Activated naive CD4-positive, alpha-beta T cell treated with anti-CD3 and anti-CD28 coated beads for 36 hours (primary cell): ENCODE data around the gene LETM1. TPM values are rescaled to one million over a fixed set of nuclear protein-coding genes. Genes with fewer than 3 reads are reported as not detected.

Experiments used
- CTCF ChIA-PET: fragments of 350-600 bp; sonication (Branson Sonifier 250); formaldehyde crosslinking; loops from one replicate; lab custom pipeline; 2021; ENCODE audit warnings: antibody characterized with exemption; lab: Charles Lee
- DNase-seq: peaks from one replicate; pipeline ENCODE4 v3.0.0-alpha.2; 2020
- H3K27ac Mint-ChIP-seq: one replicate; pipeline ENCODE4 v1.8.0; 2021; ENCODE audit warnings: mild to moderate bottlenecking, mixed read lengths
- H3K27me3 Mint-ChIP-seq: one replicate; pipeline ENCODE4 v1.8.0; 2021; ENCODE audit warnings: low read depth, mixed read lengths
- H3K36me3 Mint-ChIP-seq: one replicate; pipeline ENCODE4 v1.8.0; 2021; ENCODE audit warnings: low read depth, mixed read lengths
- H3K4me1 Mint-ChIP-seq: one replicate; pipeline ENCODE4 v1.8.0; 2021; ENCODE audit warnings: low read depth, mixed read lengths
- H3K4me3 Mint-ChIP-seq: one replicate; pipeline ENCODE4 v1.8.0; 2021; ENCODE audit warnings: mild to moderate bottlenecking, moderate library complexity, mixed read lengths
- H3K9me3 Mint-ChIP-seq: one replicate; pipeline ENCODE4 v1.8.0; 2021; ENCODE audit warnings: mixed read lengths
- intact Hi-C: fragments of 100-400 bp; cut with micrococcal nuclease; formaldehyde crosslinking; loops from one replicate; pipeline ENCODE4 v1.15.1; 2023
- total RNA-seq, 2 experiments: library from RNA; stranded (reverse); gene quantifications; one replicate each; pipeline ENCODE4 v1.2.3, GENCODE V29; 2021

LETM1 gene
- total RNA-seq, result 10 to 100 TPM; 36.3 to 40.5 TPM

DNA sequence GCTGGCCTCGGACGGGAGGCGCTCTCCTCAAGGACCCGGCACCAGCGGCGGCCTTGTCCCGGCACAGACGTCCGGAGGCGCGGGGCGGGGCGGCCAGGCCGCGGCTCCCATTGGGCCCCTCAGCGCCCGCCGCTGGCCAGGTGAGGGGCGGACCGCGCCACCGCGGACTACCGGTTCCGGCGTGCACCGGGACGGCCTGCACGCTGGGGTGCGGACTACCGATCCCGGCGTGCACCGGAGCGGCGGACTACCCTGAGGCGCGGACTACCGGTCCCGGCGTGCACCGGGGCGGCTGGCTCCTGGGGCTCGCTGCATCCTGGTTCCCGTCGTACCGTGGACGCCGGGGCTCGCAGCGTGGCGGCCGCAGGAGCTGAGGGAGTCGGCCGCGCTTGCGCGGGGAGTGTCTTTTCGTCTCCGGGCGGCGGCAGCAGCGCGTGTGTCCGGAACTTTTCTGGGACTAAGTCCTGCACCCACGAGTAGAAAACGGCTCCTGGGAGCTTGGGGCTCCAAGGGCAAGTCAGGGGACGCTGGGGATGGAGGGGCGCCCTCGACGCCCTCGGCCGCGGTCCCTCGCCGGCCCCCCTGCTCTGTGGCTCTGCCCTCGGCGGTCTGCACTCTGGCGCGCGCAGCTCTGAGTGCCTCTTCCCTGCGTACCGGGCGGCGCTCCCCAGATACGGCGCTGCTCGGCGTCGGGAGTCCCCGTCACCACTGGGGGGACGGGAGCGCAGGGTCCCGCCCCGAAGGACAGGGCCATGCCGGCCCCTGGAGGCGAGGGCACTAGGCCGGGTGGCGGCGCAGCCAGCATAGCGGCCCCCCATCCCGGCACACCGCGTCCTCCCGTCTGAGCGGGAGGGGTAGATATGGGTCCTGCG, at the start of gene LETM1:
Gene LETM1, minus strand, starts transcription at position 86 of the 872 bp plus-strand sequence. CDS start 206 bp downstream, outside the sequence.
- H3K9me3 Mint-ChIP-seq, result no peaks in the 10 kb centered on the region
- peak; percentile 95 for DNase-seq
- peaks cover 8% of the 10 kb centered on the region for H3K36me3 Mint-ChIP-seq
- H3K27me3 Mint-ChIP-seq, result no peaks in the 10 kb centered on the region
- no peak within 1 kb of the TSS for H3K27ac Mint-ChIP-seq
- intact Hi-C loops, result loop anchor here (1.0 to 5.0 kb wide), 6 partner anchors 14 to 609 kb away; partner anchors contain the start of genes CFAP99, CTBP1, SLBP and ZFYVE28
- H3K4me3 Mint-ChIP-seq, result peak within 1 kb of the TSS; percentile 79
- CTCF ChIA-PET, result interaction anchor here (1.6 to 4.5 kb wide), 2 partner anchors 43 to 46 kb away, joined by 3 to 27 read pairs; no protein-coding TSS in a partner anchor
- H3K4me1 Mint-ChIP-seq, result peaks cover 37% of the 10 kb centered on the region

GRCh38 chr4:1904042-1904441, 48.1 kb upstream of the LETM1 start:
- CTCF ChIA-PET, result interaction anchor here (0.6 kb wide), 1 partner anchor 69 kb away, joined by 6 read pairs; no protein-coding TSS in a partner anchor
- Mint-ChIP-seq H3K4me3 (no peak overlapping the region), H3K36me3 (peaks cover 73% of the 10 kb centered on the region), H3K27ac (no peak overlapping the region), H3K27me3 (no peaks in the 10 kb centered on the region), H3K9me3 (no peaks in the 10 kb centered on the region), H3K4me1 (peaks cover 26% of the 10 kb centered on the region)
- DNase-seq, result no peak
- intact Hi-C loops, result no loop called here

DNA sequence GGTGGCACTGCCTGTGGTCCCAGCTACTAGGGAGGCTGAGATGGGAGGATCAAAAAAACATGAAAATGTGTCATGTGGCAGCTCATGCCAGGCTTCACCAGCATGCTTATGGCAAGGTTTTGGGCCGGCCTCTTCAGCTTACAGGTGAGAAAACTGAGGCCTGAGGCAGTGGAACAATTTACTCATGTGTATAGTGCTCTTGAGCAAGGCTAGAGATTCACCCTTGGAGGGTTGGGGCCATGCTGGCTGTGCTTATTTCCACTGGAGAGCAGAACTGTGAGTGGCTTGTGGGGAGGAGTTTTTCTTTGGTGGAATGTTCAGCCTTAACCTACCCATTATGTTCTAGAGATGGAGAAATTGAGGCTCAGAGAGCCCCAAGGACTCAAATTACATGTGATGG, 47.1 kb upstream of the LETM1 start:
- H3K36me3 Mint-ChIP-seq, result peaks cover 73% of the 10 kb centered on the region
- no peaks in the 10 kb centered on the region for H3K9me3 Mint-ChIP-seq
- H3K27me3 Mint-ChIP-seq, result no peaks in the 10 kb centered on the region
- no peak overlapping the region for H3K27ac Mint-ChIP-seq
- CTCF ChIA-PET, result interaction anchor here (1.8 kb wide), 1 partner anchor 41 kb away, joined by 4 read pairs; no protein-coding TSS in a partner anchor
- H3K4me1 Mint-ChIP-seq, result peaks cover 27% of the 10 kb centered on the region
- DNase-seq, result peak; percentile 22
- intact Hi-C loops, result no loop called here
- H3K4me3 Mint-ChIP-seq, result no peak overlapping the region

DNA sequence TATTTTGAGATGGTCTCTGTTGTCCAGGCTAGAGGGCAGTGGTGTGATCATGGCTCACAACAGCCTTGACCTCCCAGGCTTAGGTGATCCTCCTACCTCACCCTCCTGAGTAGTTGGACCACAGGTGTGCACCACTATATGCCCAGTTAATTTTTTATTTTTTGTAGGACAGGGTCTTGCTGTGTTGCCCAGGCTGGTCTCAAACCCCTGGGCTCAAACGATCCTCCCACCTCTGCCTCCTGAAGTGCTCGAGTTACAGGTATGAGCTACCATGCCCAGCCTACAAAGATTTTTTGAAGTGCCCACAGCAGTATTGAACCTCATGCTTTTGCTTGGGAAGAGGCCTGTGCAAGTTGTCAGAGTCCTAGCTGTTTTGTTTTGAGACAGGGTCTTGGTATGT, 46.3 kb upstream of the LETM1 start:
- Mint-ChIP-seq H3K4me3 (no peak overlapping the region), H3K27me3 (no peaks in the 10 kb centered on the region), H3K27ac (no peak overlapping the region), H3K9me3 (no peaks in the 10 kb centered on the region), H3K36me3 (peaks cover 71% of the 10 kb centered on the region), H3K4me1 (peaks cover 27% of the 10 kb centered on the region)
- intact Hi-C loops, result no loop called here
- no peak for DNase-seq
- CTCF ChIA-PET, result interaction anchor here (0.6 to 3.1 kb wide), 3 partner anchors 41 to 209 kb away, joined by 4 to 10 read pairs (median 4); no protein-coding TSS in a partner anchor

GRCh38 chr4:1901127-1901526, 45.2 kb upstream of the LETM1 start:
- CTCF ChIA-PET, result interaction anchor here (0.6 to 4.5 kb wide), 4 partner anchors 8 to 208 kb away, joined by 3 to 43 read pairs (median 21); no protein-coding TSS in a partner anchor
- H3K4me1 Mint-ChIP-seq, result peaks cover 21% of the 10 kb centered on the region
- H3K9me3 Mint-ChIP-seq, result no peaks in the 10 kb centered on the region
- DNase-seq, result no peak
- H3K4me3 Mint-ChIP-seq, result no peak overlapping the region
- H3K27ac Mint-ChIP-seq, result no peak overlapping the region
- intact Hi-C loops, result no loop called here
- H3K36me3 Mint-ChIP-seq, result peaks cover 66% of the 10 kb centered on the region
- no peaks in the 10 kb centered on the region for H3K27me3 Mint-ChIP-seq

DNA sequence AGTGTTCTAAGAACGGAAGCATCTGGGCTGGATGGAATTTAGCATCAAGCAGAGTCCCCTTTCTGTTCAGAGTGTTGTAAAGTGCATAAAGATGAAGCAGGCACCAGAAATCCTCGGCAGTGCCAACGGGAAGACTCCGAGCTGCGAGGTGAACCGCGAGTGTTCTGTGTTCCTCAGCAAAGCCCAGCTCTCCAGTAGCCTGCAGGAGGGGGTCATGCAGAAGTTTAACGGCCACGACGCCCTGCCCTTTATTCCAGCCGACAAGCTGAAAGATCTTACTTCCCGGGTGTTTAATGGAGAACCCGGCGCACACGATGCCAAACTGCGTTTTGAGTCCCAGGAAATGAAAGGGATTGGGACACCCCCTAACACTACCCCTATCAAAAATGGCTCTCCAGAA, 44.7 kb upstream of the LETM1 start:
- no peaks in the 10 kb centered on the region for H3K27me3 Mint-ChIP-seq
- no peaks in the 10 kb centered on the region for H3K9me3 Mint-ChIP-seq
- no peak overlapping the region for H3K27ac Mint-ChIP-seq
- CTCF ChIA-PET, result interaction anchor here (0.7 to 4.5 kb wide), 14 partner anchors 9 to 207 kb away, joined by 3 to 43 read pairs (median 10); partner anchors contain the start of gene LETM1
- H3K4me3 Mint-ChIP-seq, result no peak overlapping the region
- intact Hi-C loops, result no loop called here
- DNase-seq, result no peak
- H3K36me3 Mint-ChIP-seq, result peaks cover 63% of the 10 kb centered on the region
- H3K4me1 Mint-ChIP-seq, result peaks cover 18% of the 10 kb centered on the region

GRCh38 chr4:1900087-1900433, 44.1 kb upstream of the LETM1 start:
- H3K4me3 Mint-ChIP-seq, result no peak overlapping the region
- intact Hi-C loops, result no loop called here
- no peaks in the 10 kb centered on the region for H3K27me3 Mint-ChIP-seq
- no peak for DNase-seq
- CTCF ChIA-PET, result interaction anchor here (0.5 to 4.5 kb wide), 29 partner anchors 9 to 533 kb away, joined by 3 to 43 read pairs (median 4); partner anchors contain the start of gene LETM1
- peaks cover 17% of the 10 kb centered on the region for H3K4me1 Mint-ChIP-seq
- no peak overlapping the region for H3K27ac Mint-ChIP-seq
- H3K9me3 Mint-ChIP-seq, result no peaks in the 10 kb centered on the region
- peaks cover 60% of the 10 kb centered on the region for H3K36me3 Mint-ChIP-seq

DNA sequence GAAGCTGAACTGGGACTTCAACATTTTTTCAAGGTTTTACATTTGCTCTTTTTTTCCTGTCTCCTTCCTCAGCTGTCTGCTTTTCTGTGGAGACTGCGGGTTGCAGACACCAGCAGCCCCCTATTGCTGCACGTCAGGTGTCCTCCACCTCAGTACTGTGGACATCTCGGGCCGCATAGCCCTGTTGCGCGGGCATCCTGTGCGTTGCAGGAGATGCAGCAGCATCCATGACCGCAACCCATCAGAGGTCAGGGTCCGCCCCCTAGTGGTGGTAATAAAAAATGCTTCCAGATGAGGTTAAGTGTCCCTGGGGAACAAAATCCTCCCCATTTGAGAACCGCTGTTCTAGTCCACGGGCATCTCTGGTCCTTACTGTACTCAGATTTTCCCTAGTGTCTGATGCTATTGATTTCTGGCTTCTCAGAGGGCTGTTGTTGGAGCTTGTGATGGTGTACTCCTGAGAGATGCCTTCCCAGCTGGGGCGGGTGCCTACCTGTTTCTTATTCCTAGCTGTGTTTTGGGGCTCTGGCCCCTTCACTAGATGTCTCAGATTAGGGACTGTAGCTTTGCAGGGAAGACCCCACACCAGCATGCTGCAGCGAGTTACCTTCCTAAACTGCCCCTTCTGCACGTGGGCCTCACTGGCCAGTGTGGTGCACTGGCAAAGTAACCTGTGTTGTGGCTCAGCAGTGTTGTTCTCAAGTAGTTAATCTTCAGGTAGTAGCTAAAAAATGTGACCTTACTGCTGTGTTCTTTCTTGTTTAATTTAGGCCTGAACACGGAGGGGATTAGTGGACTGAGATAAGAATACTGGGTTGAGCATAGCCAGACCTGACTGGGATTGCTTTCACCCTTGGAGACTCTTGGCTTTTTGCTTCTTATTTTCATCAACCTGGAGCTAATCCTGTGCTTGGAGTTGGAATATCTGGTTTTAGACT, 43.5 kb upstream of the LETM1 start:
- no peaks in the 10 kb centered on the region for H3K9me3 Mint-ChIP-seq
- intact Hi-C loops, result loop anchor here (1.0 to 2.0 kb wide), 5 partner anchors 26 to 151 kb away; partner anchors contain the start of gene LETM1
- H3K36me3 Mint-ChIP-seq, result peaks cover 57% of the 10 kb centered on the region
- no peak overlapping the region for H3K27ac Mint-ChIP-seq
- H3K4me1 Mint-ChIP-seq, result peaks cover 18% of the 10 kb centered on the region
- CTCF ChIA-PET, result interaction anchor here (0.5 to 4.5 kb wide), 34 partner anchors 10 to 533 kb away, joined by 3 to 43 read pairs (median 4); partner anchors contain the start of gene LETM1
- H3K27me3 Mint-ChIP-seq, result no peaks in the 10 kb centered on the region
- peak; percentile 84 for DNase-seq
- H3K4me3 Mint-ChIP-seq, result no peak overlapping the region

GRCh38 chr4:1898681-1899080, 42.7 kb upstream of the LETM1 start:
- Mint-ChIP-seq H3K27me3 (no peaks in the 10 kb centered on the region), H3K36me3 (peaks cover 50% of the 10 kb centered on the region), H3K9me3 (no peaks in the 10 kb centered on the region), H3K4me3 (no peak overlapping the region), H3K4me1 (peaks cover 18% of the 10 kb centered on the region), H3K27ac (no peak overlapping the region)
- DNase-seq, result no peak
- CTCF ChIA-PET, result interaction anchor here (0.7 to 4.5 kb wide), 18 partner anchors 9 to 76 kb away, joined by 3 to 43 read pairs (median 7); partner anchors contain the start of gene LETM1
- intact Hi-C loops, result loop anchor here (1.0 to 2.0 kb wide), 5 partner anchors 25 to 150 kb away; partner anchors contain the start of gene LETM1

GRCh38 chr4:1898007-1898406, 42.1 kb upstream of the LETM1 start:
- Mint-ChIP-seq H3K4me1 (peaks cover 17% of the 10 kb centered on the region), H3K9me3 (no peaks in the 10 kb centered on the region), H3K36me3 (peaks cover 45% of the 10 kb centered on the region), H3K4me3 (no peak overlapping the region), H3K27ac (no peak overlapping the region), H3K27me3 (no peaks in the 10 kb centered on the region)
- CTCF ChIA-PET, result interaction anchor here (1.0 to 4.5 kb wide), 7 partner anchors 9 to 205 kb away, joined by 3 to 43 read pairs (median 23); partner anchors contain the start of gene LETM1
- DNase-seq, result no peak
- intact Hi-C loops, result loop anchor here (2.0 kb wide), 1 partner anchor 87 kb away; no protein-coding TSS in a partner anchor

DNA sequence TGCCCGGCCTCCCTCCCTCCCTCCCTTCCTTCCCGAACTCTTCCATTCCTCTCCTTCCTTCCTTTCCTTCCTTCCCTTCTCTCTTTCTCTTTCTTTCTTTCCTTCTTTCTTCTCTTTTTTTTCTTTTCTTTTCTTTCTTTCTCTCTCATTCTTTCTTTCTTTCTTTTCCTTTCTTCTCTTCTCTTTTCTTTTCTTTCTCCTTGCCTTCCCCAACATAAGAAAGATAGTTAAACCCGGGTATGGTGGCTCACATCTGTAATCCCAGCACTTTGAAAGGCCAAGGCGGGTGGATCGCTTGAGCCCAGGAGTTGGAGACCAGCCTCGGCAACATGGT, 40.7 kb upstream of the LETM1 start:
- H3K9me3 Mint-ChIP-seq, result no peaks in the 10 kb centered on the region
- peaks cover 9% of the 10 kb centered on the region for H3K4me1 Mint-ChIP-seq
- H3K4me3 Mint-ChIP-seq, result no peak overlapping the region
- intact Hi-C loops, result no loop called here
- no peak overlapping the region for H3K27ac Mint-ChIP-seq
- H3K27me3 Mint-ChIP-seq, result no peaks in the 10 kb centered on the region
- CTCF ChIA-PET, result interaction anchor here (4.5 kb wide), 1 partner anchor 22 kb away, joined by 43 read pairs; no protein-coding TSS in a partner anchor
- DNase-seq, result no peak
- H3K36me3 Mint-ChIP-seq, result peaks cover 35% of the 10 kb centered on the region
